Stomach (tissue), 4 donors: ENCODE data around the gene C3orf20.
"Not testable (repeated sequence)": the region's sequence is repeated elsewhere in the genome, so short reads cannot be mapped to it uniquely, and the experiment has no call there.

ENCODE experiments used
- CTCF ChIP-seq, 7 experiments: fragments of 450-650 bp in 4 of 7; fragments of 200-600 bp in 3 of 7; sonication (generic) in 3 of 7; IDR thresholded peaks; one replicate each; pipeline ENCODE4 v1.5.1; 2016 to 2019; ENCODE audit warnings: antibody characterized with exemption in 7 of 7, control low read depth in 2 of 7, mild to moderate bottlenecking in 1 of 7
- EP300 ChIP-seq: sonication (generic); formaldehyde crosslinking; IDR thresholded peaks from one replicate; pipeline ENCODE4 v1.6.1; 2017; ENCODE audit warnings: antibody characterized with exemption

- not testable (repeated sequence) for TF ChIP-seq CTCF (IDR thresholded peaks at IDR 0.05); EP300
Observed at GRCh38 chr3:14809611-14810010, 134.7 kb downstream of the C3orf20 start.
